ENCODE results near the gene OR7C2.
A peak's percentile ranks its signal among the peaks of the same experiment; 100 is the strongest.
"Not testable (repeated sequence)": the region's sequence is repeated elsewhere in the genome, so short reads cannot be mapped to it uniquely, and the experiment has no call there.

The OR7C2 gene

DNA sequence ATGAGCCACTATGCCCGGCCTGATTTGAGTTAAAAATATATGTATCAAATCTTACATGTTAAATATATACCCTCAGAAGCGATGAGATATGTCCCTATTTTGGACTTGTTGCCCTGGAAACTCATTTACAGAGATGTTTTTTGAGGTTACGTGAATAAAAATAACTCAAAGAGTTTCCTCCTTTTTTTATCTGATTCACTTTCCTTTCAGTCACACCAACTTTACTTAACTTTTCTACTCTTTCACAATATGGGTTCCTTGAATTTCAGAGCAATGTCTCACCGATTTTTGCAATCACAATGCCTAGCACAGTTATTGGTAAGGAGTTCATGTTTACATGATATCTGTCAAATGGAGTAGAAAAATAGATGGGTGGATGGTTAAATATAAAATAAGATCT, 2.3 kb downstream of the OR7C2 start:
- Histone ChIP-seq H3K27ac (ENCODE audit: insufficient read depth in 1 of 2, low read depth in 1 of 2, low read length in 2 of 2, poor library complexity in 1 of 2, severe bottlenecking in 2 of 2) (peak overlapping the region in 1 of 2 experiments; percentile 72), H3K4me1 (ENCODE audit: control extremely low read depth in 1 of 4, control insufficient read depth in 4 of 4, insufficient read depth in 4 of 4, low read length in 3 of 4) (peaks cover 0 to 19% (median 3%) of the 10 kb centered on the region in 4 experiments), H3K9me3 (ENCODE audit: control extremely low read depth in 1 of 5, control insufficient read depth in 4 of 5, insufficient read depth in 2 of 5, low read depth in 1 of 5, low read length in 4 of 5) (no peaks in the 10 kb centered on the region), H3K27me3 (replicated peaks in 2 of 5; ENCODE audit: control insufficient read depth in 4 of 5, insufficient read depth in 5 of 5, low read length in 4 of 5) (no peaks in the 10 kb centered on the region), H3K4me3 (ENCODE audit: control insufficient read depth in 1 of 7, extremely low read depth in 1 of 7, insufficient read depth in 4 of 7, low read depth in 2 of 7, low read length in 6 of 7) (peak overlapping the region in 3 of 7 experiments; percentile 8 to 46 (median 28)), H3K36me3 (ENCODE audit: control insufficient read depth in 4 of 4, insufficient read depth in 4 of 4, low read length in 3 of 4) (no peaks in the 10 kb centered on the region)
- ChIA-PET CTCF (interaction anchor here (1.2 kb wide), 1 partner anchor 53 kb away, joined by 3 read pairs; no protein-coding TSS in a partner anchor), POLR2A (no interaction called here)
- WGBS (ENCODE audit: insufficient coverage) = no CpG with 5 or more reads among the region's 4 CpGs
- peak; percentile 43 to 88 (median 80) for DNase-seq

DNA sequence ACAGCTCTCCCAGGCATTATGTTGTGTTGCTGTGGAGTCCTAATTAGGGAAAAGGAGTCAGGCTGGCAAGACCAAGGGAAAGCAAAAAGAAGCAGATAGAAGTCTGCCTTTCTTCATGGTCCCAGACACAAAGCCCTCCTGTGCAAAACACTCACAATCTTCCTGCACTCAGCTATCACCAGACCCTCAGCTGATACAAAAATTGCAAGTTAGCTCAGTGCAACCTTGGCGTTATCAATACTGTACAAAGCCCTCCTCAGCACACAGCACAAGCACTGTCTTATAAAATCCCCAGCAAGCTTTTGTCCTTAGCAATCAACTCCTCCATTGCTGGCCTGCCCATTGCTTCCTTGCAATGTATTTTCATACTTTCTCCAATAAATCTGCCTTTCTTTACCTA, 3.2 kb downstream of the OR7C2 start:
- CTCF ChIA-PET = interaction anchor here (1.0 to 1.2 kb wide), 2 partner anchors 9 to 54 kb away, joined by 3 to 4 read pairs; no protein-coding TSS in a partner anchor

DNA sequence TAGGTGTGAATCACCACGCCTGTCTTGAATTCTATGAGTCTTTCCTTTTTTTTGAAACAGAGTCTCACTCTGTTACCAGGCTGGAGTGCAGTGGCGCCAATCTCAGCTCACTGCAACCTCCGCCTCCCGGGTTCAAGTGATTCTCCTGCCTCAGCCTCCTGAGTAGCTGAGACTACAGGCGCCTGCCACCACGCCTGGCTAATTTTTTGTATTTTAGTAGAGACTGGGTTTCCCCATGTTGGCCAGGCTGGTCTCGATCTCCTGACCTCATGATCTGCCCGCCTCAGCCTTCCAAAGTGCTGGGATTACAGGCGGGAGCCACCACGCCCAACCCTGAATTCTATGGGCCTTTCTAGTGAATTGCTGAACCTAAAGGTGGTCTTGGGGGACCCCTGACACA, 8.1 kb downstream of the OR7C2 start:
- DNase-seq; POLR2A ChIA-PET; H3K27me3 ChIP-seq (replicated peaks in 2 of 5; ENCODE audit: control insufficient read depth in 4 of 5, insufficient read depth in 5 of 5, low read length in 4 of 5); H3K4me3 ChIP-seq (ENCODE audit: control insufficient read depth in 1 of 7, extremely low read depth in 1 of 7, insufficient read depth in 4 of 7, low read depth in 2 of 7, low read length in 6 of 7); H3K36me3 ChIP-seq (ENCODE audit: control insufficient read depth in 4 of 4, insufficient read depth in 4 of 4, low read length in 3 of 4); H3K9me3 ChIP-seq (ENCODE audit: control extremely low read depth in 1 of 5, control insufficient read depth in 4 of 5, insufficient read depth in 2 of 5, low read depth in 1 of 5, low read length in 4 of 5); H3K27ac ChIP-seq (ENCODE audit: insufficient read depth in 1 of 2, low read depth in 1 of 2, low read length in 2 of 2, poor library complexity in 1 of 2, severe bottlenecking in 2 of 2); H3K4me1 ChIP-seq (ENCODE audit: control extremely low read depth in 1 of 4, control insufficient read depth in 4 of 4, insufficient read depth in 4 of 4, low read length in 3 of 4): not testable (repeated sequence)
- CTCF ChIA-PET = interaction anchor here (1.6 kb wide), 1 partner anchor 8 kb away, joined by 3 read pairs; no protein-coding TSS in a partner anchor
- WGBS (ENCODE audit: insufficient coverage) = 96% methylated on average over 7 of the region's 10 CpGs

More for the DNA sequence above, 3.2 kb downstream of the OR7C2 start:
- Histone ChIP-seq H3K4me1 (ENCODE audit: control extremely low read depth in 1 of 4, control insufficient read depth in 4 of 4, insufficient read depth in 4 of 4, low read length in 3 of 4) (peaks cover 0 to 19% (median 3%) of the 10 kb centered on the region in 4 experiments), H3K9me3 (ENCODE audit: control extremely low read depth in 1 of 5, control insufficient read depth in 4 of 5, insufficient read depth in 2 of 5, low read depth in 1 of 5, low read length in 4 of 5) (no peaks in the 10 kb centered on the region), H3K27ac (ENCODE audit: insufficient read depth in 1 of 2, low read depth in 1 of 2, low read length in 2 of 2, poor library complexity in 1 of 2, severe bottlenecking in 2 of 2) (no peak overlapping the region), H3K36me3 (ENCODE audit: control insufficient read depth in 4 of 4, insufficient read depth in 4 of 4, low read length in 3 of 4) (no peaks in the 10 kb centered on the region), H3K4me3 (ENCODE audit: control insufficient read depth in 1 of 7, extremely low read depth in 1 of 7, insufficient read depth in 4 of 7, low read depth in 2 of 7, low read length in 6 of 7) (no peak overlapping the region), H3K27me3 (replicated peaks in 2 of 5; ENCODE audit: control insufficient read depth in 4 of 5, insufficient read depth in 5 of 5, low read length in 4 of 5) (no peaks in the 10 kb centered on the region)
- POLR2A ChIA-PET = no interaction called here
- DNase-seq = no peak
- 100% methylated on average over 1 of the region's 1 CpG for WGBS (ENCODE audit: insufficient coverage)

DNA sequence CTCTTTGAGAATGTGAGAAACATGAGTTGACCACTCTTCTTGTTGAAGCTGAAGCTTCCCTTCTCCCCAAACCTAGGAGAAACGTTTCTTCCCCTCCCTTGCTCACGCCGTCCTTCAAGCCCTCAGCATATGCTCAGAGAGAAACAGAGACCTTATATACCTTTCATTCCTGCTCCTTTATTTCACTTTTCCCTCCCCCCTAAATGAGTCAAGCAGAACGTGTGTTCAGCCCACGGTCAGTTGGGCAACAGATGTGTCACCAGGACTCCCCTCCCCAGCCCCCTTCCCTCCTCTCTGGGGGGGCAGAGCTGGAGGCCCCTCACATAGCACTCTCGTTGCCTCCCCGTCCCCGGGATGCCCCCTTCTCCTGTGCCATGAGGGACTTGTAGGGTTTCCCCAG, 8.6 kb downstream of the OR7C2 start:
- Histone ChIP-seq H3K27me3 (replicated peaks in 2 of 5; ENCODE audit: control insufficient read depth in 4 of 5, insufficient read depth in 5 of 5, low read length in 4 of 5) (no peaks in the 10 kb centered on the region), H3K27ac (ENCODE audit: insufficient read depth in 1 of 2, low read depth in 1 of 2, low read length in 2 of 2, poor library complexity in 1 of 2, severe bottlenecking in 2 of 2) (no peak overlapping the region), H3K36me3 (ENCODE audit: control insufficient read depth in 4 of 4, insufficient read depth in 4 of 4, low read length in 3 of 4) (no peaks in the 10 kb centered on the region), H3K4me3 (ENCODE audit: control insufficient read depth in 1 of 7, extremely low read depth in 1 of 7, insufficient read depth in 4 of 7, low read depth in 2 of 7, low read length in 6 of 7) (no peak overlapping the region), H3K9me3 (ENCODE audit: control extremely low read depth in 1 of 5, control insufficient read depth in 4 of 5, insufficient read depth in 2 of 5, low read depth in 1 of 5, low read length in 4 of 5) (no peaks in the 10 kb centered on the region), H3K4me1 (ENCODE audit: control extremely low read depth in 1 of 4, control insufficient read depth in 4 of 4, insufficient read depth in 4 of 4, low read length in 3 of 4) (no peaks in the 10 kb centered on the region)
- CTCF ChIA-PET = no interaction called here
- no peak for DNase-seq
- POLR2A ChIA-PET = no interaction called here
- WGBS (ENCODE audit: insufficient coverage) = 97% methylated on average over 8 of the region's 8 CpGs

DNA sequence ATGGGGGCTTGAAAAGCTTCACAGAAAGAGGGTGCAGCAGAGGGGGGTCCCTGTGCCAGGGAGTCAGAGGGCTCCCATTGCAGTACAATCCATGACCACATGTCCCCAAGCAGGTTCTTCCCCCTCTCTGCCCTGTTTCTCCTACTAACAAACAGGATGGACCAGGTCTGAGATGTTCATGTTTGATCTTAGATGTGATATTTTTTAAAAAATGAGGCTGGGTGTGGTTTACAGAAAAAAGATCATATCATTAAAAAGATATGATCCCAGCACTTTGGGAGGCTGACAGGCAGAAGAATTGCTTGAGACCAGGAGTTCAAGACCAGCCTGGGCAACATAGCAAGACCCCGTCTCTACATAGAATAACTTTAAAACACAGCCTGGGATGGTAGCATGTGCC, 9.1 kb downstream of the OR7C2 start:
- CTCF ChIA-PET = no interaction called here

DNA sequence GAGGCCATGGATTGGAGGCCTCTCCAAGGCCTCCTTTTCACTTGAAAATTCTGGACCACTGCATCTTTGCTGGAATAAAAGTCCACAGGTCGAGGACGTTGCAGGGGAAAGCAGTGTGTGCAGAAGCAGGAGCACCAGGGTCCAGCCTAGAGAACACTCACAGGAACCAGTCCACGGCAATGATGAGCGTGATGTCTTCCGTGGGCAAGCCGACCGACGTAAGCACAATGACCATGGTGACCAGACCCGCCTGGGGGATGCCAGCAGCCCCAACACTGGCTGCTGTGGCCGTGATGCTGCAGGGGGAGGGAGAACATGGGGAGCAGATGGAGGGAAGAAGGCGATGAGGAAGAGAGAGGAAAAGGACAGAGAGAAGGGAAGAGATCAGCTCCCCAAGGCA, 11.5 kb downstream of the OR7C2 start:
- peaks cover 0 to 10% (median 4%) of the 10 kb centered on the region in 5 experiments for H3K9me3 ChIP-seq (ENCODE audit: control extremely low read depth in 1 of 5, control insufficient read depth in 4 of 5, insufficient read depth in 2 of 5, low read depth in 1 of 5, low read length in 4 of 5)
- no peak overlapping the region for H3K4me3 ChIP-seq (ENCODE audit: control insufficient read depth in 1 of 7, extremely low read depth in 1 of 7, insufficient read depth in 4 of 7, low read depth in 2 of 7, low read length in 6 of 7)
- WGBS (ENCODE audit: insufficient coverage) = 94% methylated on average over 9 of the region's 11 CpGs
- no peaks in the 10 kb centered on the region for H3K4me1 ChIP-seq (ENCODE audit: control extremely low read depth in 1 of 4, control insufficient read depth in 4 of 4, insufficient read depth in 4 of 4, low read length in 3 of 4)
- ChIA-PET POLR2A (no interaction called here), CTCF (interaction anchor here (1.5 kb wide), 1 partner anchor 8 kb away, joined by 4 read pairs; no protein-coding TSS in a partner anchor)
- no peak for DNase-seq
- no peaks in the 10 kb centered on the region for H3K27me3 ChIP-seq (replicated peaks in 2 of 5; ENCODE audit: control insufficient read depth in 4 of 5, insufficient read depth in 5 of 5, low read length in 4 of 5)
- H3K36me3 ChIP-seq (ENCODE audit: control insufficient read depth in 4 of 4, insufficient read depth in 4 of 4, low read length in 3 of 4) = no peaks in the 10 kb centered on the region
- no peak overlapping the region for H3K27ac ChIP-seq (ENCODE audit: insufficient read depth in 1 of 2, low read depth in 1 of 2, low read length in 2 of 2, poor library complexity in 1 of 2, severe bottlenecking in 2 of 2)

More for the DNA sequence above, 9.1 kb downstream of the OR7C2 start:
- Histone ChIP-seq H3K27me3 (replicated peaks in 2 of 5; ENCODE audit: control insufficient read depth in 4 of 5, insufficient read depth in 5 of 5, low read length in 4 of 5) (no peaks in the 10 kb centered on the region), H3K36me3 (ENCODE audit: control insufficient read depth in 4 of 4, insufficient read depth in 4 of 4, low read length in 3 of 4) (no peaks in the 10 kb centered on the region), H3K9me3 (ENCODE audit: control extremely low read depth in 1 of 5, control insufficient read depth in 4 of 5, insufficient read depth in 2 of 5, low read depth in 1 of 5, low read length in 4 of 5) (no peaks in the 10 kb centered on the region), H3K27ac (ENCODE audit: insufficient read depth in 1 of 2, low read depth in 1 of 2, low read length in 2 of 2, poor library complexity in 1 of 2, severe bottlenecking in 2 of 2) (no peak overlapping the region), H3K4me1 (ENCODE audit: control extremely low read depth in 1 of 4, control insufficient read depth in 4 of 4, insufficient read depth in 4 of 4, low read length in 3 of 4) (no peaks in the 10 kb centered on the region), H3K4me3 (ENCODE audit: control insufficient read depth in 1 of 7, extremely low read depth in 1 of 7, insufficient read depth in 4 of 7, low read depth in 2 of 7, low read length in 6 of 7) (no peak overlapping the region)
- POLR2A ChIA-PET = interaction anchor here (0.6 kb wide), 1 partner anchor 163 kb away, joined by 6 read pairs; no protein-coding TSS in a partner anchor
- no CpG with 5 or more reads among the region's 1 CpG for WGBS (ENCODE audit: insufficient coverage)
- DNase-seq = no peak

DNA sequence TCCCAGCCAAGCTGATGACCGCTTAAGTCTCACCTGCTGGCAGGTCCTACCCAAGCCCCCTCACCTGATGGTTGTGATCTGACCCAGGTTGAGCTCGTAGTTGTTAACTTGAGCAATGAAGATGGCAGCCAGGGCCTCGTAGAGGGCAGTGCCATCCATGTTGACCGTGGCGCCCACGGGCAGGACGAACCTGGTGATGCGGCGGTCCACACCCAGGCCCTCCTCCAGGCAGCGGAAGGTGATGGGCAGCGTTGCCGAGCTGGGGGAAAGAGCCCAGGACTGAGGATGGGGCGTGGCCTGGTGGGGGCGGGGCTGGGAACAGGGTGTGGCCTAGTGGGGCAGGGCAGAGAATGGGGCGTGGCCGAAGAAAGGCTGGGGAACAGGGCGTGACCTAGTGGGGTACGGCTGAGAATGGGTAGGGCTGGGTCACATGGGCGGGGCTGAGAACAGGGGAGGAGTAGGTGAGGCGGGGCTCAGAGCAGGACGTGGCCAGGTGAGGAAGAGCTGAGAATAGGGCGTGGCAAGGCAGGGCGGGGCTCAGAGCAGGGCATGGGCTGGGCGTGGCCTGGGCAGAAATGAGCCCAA, 12.9 kb downstream of the OR7C2 start:
- ChIA-PET POLR2A (interaction anchor here (0.6 kb wide), 1 partner anchor 29 kb away, joined by 3 read pairs; no protein-coding TSS in a partner anchor), CTCF (interaction anchor here (1.5 kb wide), 1 partner anchor 10 kb away, joined by 4 read pairs; no protein-coding TSS in a partner anchor)
- Histone ChIP-seq H3K27ac (ENCODE audit: insufficient read depth in 1 of 2, low read depth in 1 of 2, low read length in 2 of 2, poor library complexity in 1 of 2, severe bottlenecking in 2 of 2) (no peak overlapping the region), H3K27me3 (replicated peaks in 2 of 5; ENCODE audit: control insufficient read depth in 4 of 5, insufficient read depth in 5 of 5, low read length in 4 of 5) (no peaks in the 10 kb centered on the region), H3K4me3 (ENCODE audit: control insufficient read depth in 1 of 7, extremely low read depth in 1 of 7, insufficient read depth in 4 of 7, low read depth in 2 of 7, low read length in 6 of 7) (no peak overlapping the region), H3K9me3 (ENCODE audit: control extremely low read depth in 1 of 5, control insufficient read depth in 4 of 5, insufficient read depth in 2 of 5, low read depth in 1 of 5, low read length in 4 of 5) (peaks cover 1 to 21% (median 9%) of the 10 kb centered on the region in 5 experiments), H3K4me1 (ENCODE audit: control extremely low read depth in 1 of 4, control insufficient read depth in 4 of 4, insufficient read depth in 4 of 4, low read length in 3 of 4) (no peaks in the 10 kb centered on the region), H3K36me3 (ENCODE audit: control insufficient read depth in 4 of 4, insufficient read depth in 4 of 4, low read length in 3 of 4) (peaks cover 0 to 5% (median 1%) of the 10 kb centered on the region in 4 experiments)
- DNase-seq = no peak
- 90% methylated on average over 23 of the region's 24 CpGs for WGBS (ENCODE audit: insufficient coverage)
